HepG2 (cell line): ENCODE measurements around the gene HNRNPM. TPM values are rescaled to one million over a fixed set of nuclear protein-coding genes. Genes with fewer than 3 reads are reported as not detected.

Experiments
- AFF4 ChIP-seq: sonication (generic); formaldehyde crosslinking; IDR thresholded peaks from 2 replicates; pipeline ENCODE4 v1.4.0; 2020; ENCODE audit warnings: missing genetic modification reagents
- ARNT2 ChIP-seq: sonication (generic); formaldehyde crosslinking; IDR thresholded peaks from 2 replicates; pipeline ENCODE4 v1.8.0; 2022; ENCODE audit warnings: mild to moderate bottlenecking, low read depth, missing genetic modification reagents, moderate library complexity
- DR1 ChIP-seq: sonication (generic); formaldehyde crosslinking; IDR thresholded peaks from 2 replicates; pipeline ENCODE4 v1.8.0; 2021; ENCODE audit warnings: mild to moderate bottlenecking, missing genetic modification reagents, inconsistent platforms
- E2F1 ChIP-seq: sonication (generic); formaldehyde crosslinking; IDR thresholded peaks from 2 replicates; pipeline ENCODE4 v1.5.0; 2020; ENCODE audit warnings: missing genetic modification reagents
- GPN1 ChIP-seq: sonication (generic); formaldehyde crosslinking; IDR thresholded peaks from 2 replicates; pipeline ENCODE4 v1.5.1; 2020; ENCODE audit warnings: missing genetic modification reagents, borderline replicate concordance
- HIVEP1 ChIP-seq: sonication (generic); formaldehyde crosslinking; IDR thresholded peaks from 2 replicates; pipeline ENCODE4 v1.4.0; 2020; ENCODE audit warnings: mild to moderate bottlenecking, missing genetic modification reagents
- KLF6 ChIP-seq: IDR thresholded peaks from 2 replicates; pipeline ENCODE4 v1.8.0; 2016; ENCODE audit warnings: missing biosample characterization, missing genetic modification reagents
- MATR3 ChIP-seq: sonication (generic); formaldehyde crosslinking; IDR thresholded peaks from 2 replicates; pipeline ENCODE4 v1.4.0; 2020; ENCODE audit warnings: missing genetic modification reagents
- NBN ChIP-seq: fragments of 450-650 bp; conservative IDR thresholded peaks from 2 replicates; pipeline ENCODE4 v1.6.1; 2017
- RAD51 ChIP-seq: fragments of 450-650 bp; IDR thresholded peaks from 2 replicates; pipeline ENCODE4 v1.6.1; 2016; ENCODE audit warnings: borderline replicate concordance
- SIN3A ChIP-seq: IDR thresholded peaks from 2 replicates; pipeline ENCODE4 v1.6.1; 2011; ENCODE audit warnings: low read depth, mild to moderate bottlenecking, control low read depth, low read length, borderline replicate concordance
- SP2 ChIP-seq: sonication (generic); formaldehyde crosslinking; IDR thresholded peaks from 2 replicates; pipeline ENCODE4 v1.5.1; 2020; ENCODE audit warnings: mild to moderate bottlenecking, missing genetic modification reagents
- TP53 ChIP-seq: sonication (generic); formaldehyde crosslinking; conservative IDR thresholded peaks from 2 replicates; pipeline ENCODE4 v1.4.0; 2020; ENCODE audit warnings: missing genetic modification reagents
- ZBTB43 ChIP-seq: sonication (generic); formaldehyde crosslinking; conservative IDR thresholded peaks from 2 replicates; pipeline ENCODE4 v1.4.0; 2020; ENCODE audit warnings: missing genetic modification reagents
- ZBTB7B ChIP-seq: sonication (generic); formaldehyde crosslinking; IDR thresholded peaks from 2 replicates; pipeline ENCODE4 v1.4.0; 2020; ENCODE audit warnings: missing genetic modification reagents
- ZNF17 ChIP-seq: sonication (generic); formaldehyde crosslinking; IDR thresholded peaks from 2 replicates; pipeline ENCODE4 v1.5.0; 2020; ENCODE audit warnings: mild to moderate bottlenecking, missing genetic modification reagents
- ZNF343 ChIP-seq: sonication (generic); formaldehyde crosslinking; IDR thresholded peaks from 2 replicates; pipeline ENCODE4 v1.4.0; 2020; ENCODE audit warnings: mild to moderate bottlenecking, missing genetic modification reagents
- ZNF432 ChIP-seq: sonication (generic); formaldehyde crosslinking; IDR thresholded peaks from 2 replicates; pipeline ENCODE4 v1.5.0; 2020; ENCODE audit warnings: missing genetic modification reagents, mild to moderate bottlenecking, borderline replicate concordance
- ZNF83 ChIP-seq: sonication (generic); formaldehyde crosslinking; IDR thresholded peaks from 2 replicates; pipeline ENCODE4 v1.4.0; 2020; ENCODE audit warnings: missing genetic modification reagents, mild to moderate bottlenecking, borderline replicate concordance
- polyA plus RNA-seq, 8 experiments: library from polyadenylated mRNA; depleted of rRNA in 3 of 8; stranded (reverse) in 7 of 8; unstranded in 1 of 8; fragments of >200 nt; fragmentation: Illumina TruSeq in 4 of 8; extraction: Trizol in 4 of 8; gene quantifications; 2 replicates each; pipeline versions ENCODE4 v1.2.1 to v1.2.3, GENCODE V29; 2011 to 2016; ENCODE audit warnings: low read depth in 4 of 8, missing spikeins in 1 of 8, mixed read lengths in 1 of 8; ENCODE audit not compliant: insufficient read depth in 1 of 8
- total RNA-seq, 5 experiments: library from RNA; depleted of rRNA; stranded (reverse); fragments of >200 nt; fragmentation: Illumina TruSeq; extraction: Trizol; gene quantifications; 2 replicates each; pipeline ENCODE4 v1.2.3, GENCODE V29; 2016; ENCODE audit warnings: low read depth in 1 of 5

HNRNPM gene
- total and polyA plus RNA-seq, 2 of the 13 experiments (the other 11 are each of a cell fraction or from before 2014, with no cell fraction given): 56.7 to 102 TPM

- TF ChIP-seq ZNF432 (CRISPR knock-in tag): no peak
- no peak for TF ChIP-seq GPN1 (CRISPR knock-in tag)
- TF ChIP-seq ZNF83: no peak
- TF ChIP-seq DR1 (CRISPR knock-in tag): no peak
- TF ChIP-seq HIVEP1 (CRISPR knock-in tag): no peak
- no peak for TF ChIP-seq RAD51
- no peak for TF ChIP-seq NBN
- TF ChIP-seq E2F1 (CRISPR knock-in tag): no peak
- TF ChIP-seq TP53: no peak
- no peak for TF ChIP-seq ZBTB7B
- no peak for TF ChIP-seq KLF6 (CRISPR knock-in tag)
- TF ChIP-seq ZBTB43 (CRISPR knock-in tag): peak; percentile 61; the same call in 1 of the 2 replicates
- no peak for TF ChIP-seq ZNF343 (CRISPR knock-in tag)
- no peak for TF ChIP-seq AFF4 (CRISPR knock-in tag)
- no peak for TF ChIP-seq SIN3A
- TF ChIP-seq ZNF17 (CRISPR knock-in tag): no peak
- no peak for TF ChIP-seq SP2 (CRISPR knock-in tag)
- TF ChIP-seq MATR3 (CRISPR knock-in tag): no peak
- no peak for TF ChIP-seq ARNT2 (CRISPR knock-in tag)
These were observed 81.7 kb downstream of the HNRNPM start (continued) for GRCh38 chr19:8526345-8527091.
